GM12878 (cell line): Measurements from ENCODE around the gene SDCCAG8. TPM values are rescaled to one million over a fixed set of nuclear protein-coding genes. Genes with fewer than 3 reads are reported as not detected.

Experiments used
- ATAC-seq: fragments of 200-7000 bp; cut with Tn5 transposase; 3 replicates; pipeline ENCODE4 v1.9.1; 2020; ENCODE audit warnings: mild to moderate bottlenecking, moderate library complexity
- BruUV-seq: library from RNA; stranded (reverse); fragments of 400-500 nt; replicated peaks from 2 replicates; lab custom pipeline; 2021; lab: Mats Ljungman, UMichigan
- CTCF ChIA-PET: fragments of 300-600 bp; sonication (Branson Sonifier 250); formaldehyde crosslinking; extraction: SDS; loops from one replicate; lab custom pipeline; 2021; ENCODE audit warnings: inconsistent platforms; lab: Yijun Ruan, JAX
- POLR2A ChIA-PET: fragments of 350-600 bp; formaldehyde crosslinking; extraction: SDS; loops from one replicate; lab custom pipeline; 2021; ENCODE audit warnings: inconsistent platforms; lab: Charles Lee
- RAD21 ChIA-PET: fragments of 300-600 bp; sonication (Branson Sonifier 250); formaldehyde crosslinking; loops from one replicate; lab custom pipeline; 2023; ENCODE audit warnings: antibody characterized with exemption; ENCODE audit not compliant: unreplicated experiment; lab: Charles Lee
- SMC1A ChIA-PET: fragments of 300-600 bp; sonication (Branson Sonifier 250); formaldehyde crosslinking; loops from one replicate; lab custom pipeline; 2023; ENCODE audit not compliant: unreplicated experiment, uncharacterized antibody; lab: Charles Lee
- DNase-seq: peaks from one replicate; pipeline ENCODE4 v3.0.0-alpha.2; 2011; ENCODE audit warnings: low read depth, low spot score
- FAIRE-seq: peaks from 3 replicates; lab custom pipeline; 2011; peaks lifted over from hg19 to GRCh38; lab: Jason Lieb, UNC
- H2AFZ ChIP-seq: 2 replicates; pipeline ENCODE4 v1.6.0; 2011; ENCODE audit warnings: low read depth, low read length, control low read depth; ENCODE audit not compliant: control insufficient read depth
- H3K27ac ChIP-seq: 2 replicates; pipeline ENCODE4 v1.5.1; 2011; ENCODE audit warnings: control low read depth; ENCODE audit not compliant: control insufficient read depth, insufficient read depth
- H3K27me3 ChIP-seq, 2 experiments: replicated peaks in 1 of 2; 2 replicates each; pipeline versions ENCODE4 v1.6.0 to v1.6.1; 2011; ENCODE audit warnings: low read length in 1 of 2; ENCODE audit not compliant: control insufficient read depth in 2 of 2, insufficient read depth in 2 of 2
- H3K36me3 ChIP-seq, 2 experiments: 2 replicates each; pipeline ENCODE4 v1.5.1; 2011; ENCODE audit warnings: low read length in 1 of 2; ENCODE audit not compliant: control insufficient read depth in 2 of 2, insufficient read depth in 2 of 2
- H3K4me1 ChIP-seq: 2 replicates; pipeline ENCODE4 v1.6.1; 2011; ENCODE audit warnings: mild to moderate bottlenecking, low read length, moderate library complexity, mixed read lengths; ENCODE audit not compliant: control insufficient read depth, insufficient read depth
- H3K4me2 ChIP-seq: 2 replicates; pipeline ENCODE4 v1.6.0; 2011; ENCODE audit warnings: control low read depth; ENCODE audit not compliant: control insufficient read depth, insufficient read depth
- H3K4me3 ChIP-seq: fragments of 200-600 bp; sonication (generic); 2 replicates; pipeline ENCODE4 v1.5.1; 2016
- H3K79me2 ChIP-seq: 2 replicates; pipeline ENCODE4 v1.6.0; 2011; ENCODE audit warnings: low read length; ENCODE audit not compliant: control insufficient read depth, insufficient read depth
- H3K9ac ChIP-seq: 2 replicates; pipeline ENCODE4 v1.8.0; 2011; ENCODE audit warnings: low read length, control low read depth, mixed read lengths; ENCODE audit not compliant: control insufficient read depth, insufficient read depth
- H3K9me3 ChIP-seq: replicated peaks from 3 replicates; pipeline ENCODE4 v1.5.1; 2011; ENCODE audit warnings: mild to moderate bottlenecking, low read length; ENCODE audit not compliant: control insufficient read depth, insufficient read depth
- H4K20me1 ChIP-seq: 2 replicates; pipeline ENCODE4 v1.6.0; 2011; ENCODE audit not compliant: control insufficient read depth, insufficient read depth
- ATF7 ChIP-seq: fragments of 450-650 bp; IDR thresholded peaks from 2 replicates; pipeline ENCODE4 v1.6.1; 2016; ENCODE audit warnings: low read depth, mild to moderate bottlenecking
- E2F8 ChIP-seq: fragments of 450-650 bp; IDR thresholded peaks from 2 replicates; pipeline ENCODE4 v1.6.1; 2018; ENCODE audit warnings: mild to moderate bottlenecking, low read depth, moderate library complexity; ENCODE audit not compliant: partially characterized antibody
- NFYA ChIP-seq: IDR thresholded peaks from 2 replicates; pipeline ENCODE4 v1.6.1; 2011; ENCODE audit warnings: low read depth, mild to moderate bottlenecking, low read length, improper control_type of control experiment, borderline replicate concordance
- NR2F1 ChIP-seq: fragments of 450-650 bp; conservative IDR thresholded peaks from 2 replicates; pipeline ENCODE4 v1.6.1; 2017; ENCODE audit warnings: mild to moderate bottlenecking
- NRF1 ChIP-seq: conservative IDR thresholded peaks from 2 replicates; pipeline ENCODE4 v1.6.1; 2011; ENCODE audit warnings: mild to moderate bottlenecking, low read depth, low read length, improper control_type of control experiment
- POLR2AphosphoS5 ChIP-seq: IDR thresholded peaks from 2 replicates; pipeline ENCODE4 v1.6.1; 2011; ENCODE audit warnings: mild to moderate bottlenecking, low read length, inconsistent platforms
- SPI1 ChIP-seq: IDR thresholded peaks from 2 replicates; pipeline ENCODE4 v1.6.1; 2011; ENCODE audit warnings: low read depth, mild to moderate bottlenecking, low read length, moderate library complexity, borderline replicate concordance; ENCODE audit not compliant: insufficient read depth
- SREBF1 ChIP-seq: IDR thresholded peaks from 2 replicates; pipeline ENCODE4 v1.6.1; 2012; ENCODE audit warnings: mild to moderate bottlenecking, low read length
- TCF12 ChIP-seq: IDR thresholded peaks from 2 replicates; pipeline ENCODE4 v1.6.1; 2011; ENCODE audit warnings: low read depth, mild to moderate bottlenecking, low read length
- TCF7 ChIP-seq: IDR thresholded peaks from 2 replicates; pipeline ENCODE4 v1.6.1; 2014; ENCODE audit warnings: antibody characterized with exemption, borderline replicate concordance
- USF1 ChIP-seq: IDR thresholded peaks from 2 replicates; pipeline ENCODE4 v1.6.1; 2011; ENCODE audit warnings: borderline replicate concordance, low read depth, mild to moderate bottlenecking, moderate library complexity, mixed read lengths, low read length; ENCODE audit not compliant: insufficient read depth; ENCODE audit errors: extremely low read length
- ZNF207 ChIP-seq: fragments of 450-650 bp; IDR thresholded peaks from 2 replicates; pipeline ENCODE4 v1.6.1; 2014; ENCODE audit warnings: antibody characterized with exemption, mild to moderate bottlenecking, borderline replicate concordance
- ZSCAN29 ChIP-seq: fragments of 450-650 bp; IDR thresholded peaks from 2 replicates; pipeline ENCODE4 v1.6.1; 2017; ENCODE audit warnings: mild to moderate bottlenecking, moderate library complexity
- WGBS: methylation state at CpG from one replicate; pipeline ENCODE4 v1.1.6; 2016; ENCODE audit warnings: low lambda C conversion rate; ENCODE audit not compliant: insufficient replicate concordance, insufficient coverage; ENCODE audit errors: missing lambda C conversion rate; 5-methylcytosine and 5-hydroxymethylcytosine counted together
- in situ Hi-C: fragments of 300-500 bp; cut with MboI; formaldehyde crosslinking; loops from 9 replicates; pipeline ENCODE4 v1.14.3; 2018; ENCODE audit warnings: mixed read lengths
- intact Hi-C: fragments of 100-400 bp; cut with micrococcal nuclease; formaldehyde crosslinking; loops from one replicate; pipeline ENCODE4 v1.14.2; 2022; ENCODE audit not compliant: unreplicated experiment
- polyA plus RNA-seq, 11 experiments: library from polyadenylated mRNA; depleted of rRNA in 4 of 11; unstranded in 6 of 11; stranded (reverse) in 5 of 11; fragments of >200 nt; fragmentation: Nextera tagmentation in 4 of 11; fragmentation: Illumina TruSeq in 1 of 11; extraction: Ambion mirVana in 4 of 11; extraction: Trizol in 1 of 11; gene quantifications; 1 replicate in 1 of 11; 2 replicates in 10 of 11; pipeline versions ENCODE4 v1.2.1 to v1.2.3, GENCODE V29; 2011 to 2016; ENCODE audit warnings: inconsistent platforms in 2 of 11, missing spikeins in 2 of 11, low read depth in 1 of 11
- total RNA-seq, 4 experiments: library from RNA; depleted of rRNA in 3 of 4; stranded (reverse); fragments of >200 nt in 3 of 4; fragmentation: Illumina TruSeq in 1 of 4; extraction: Trizol in 1 of 4; gene quantifications; 2 replicates each; pipeline versions ENCODE4 v1.2.1 to v1.2.3, GENCODE V29; 2013 to 2021

SDCCAG8 gene
- total and polyA plus RNA-seq, 10 of the 15 experiments (the other 5 are each of a cell fraction or from before 2014, with no cell fraction given), result 15.0 to 25.6 (median 20.6) TPM

DNA sequence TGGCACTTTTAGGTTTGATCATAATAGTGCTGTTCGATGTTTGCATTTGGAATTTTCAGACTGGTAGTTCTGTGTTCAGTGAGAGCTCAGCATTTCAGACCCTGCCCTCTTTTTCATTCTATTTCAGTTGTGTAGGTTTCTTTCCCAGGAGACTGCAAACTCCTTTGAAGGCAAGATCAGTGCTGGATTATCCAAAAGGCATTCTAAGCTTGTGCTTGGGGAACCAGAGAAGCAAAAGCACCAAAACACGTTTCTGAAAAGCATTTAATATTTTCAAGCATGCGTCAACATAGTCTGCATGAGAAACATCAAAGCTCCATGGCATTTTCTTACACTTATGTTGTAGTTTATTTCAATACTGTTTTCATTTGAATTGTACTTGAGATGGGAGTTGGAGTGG, 292.1 kb downstream of the SDCCAG8 start:
- H3K27me3 ChIP-seq, result no peaks in the 10 kb centered on the region
- TF ChIP-seq SPI1 (no peak), SREBF1 (no peak), USF1 (no peak), POLR2AphosphoS5 (no peak), ZNF207 (no peak), NRF1 (no peak), E2F8 (no peak), TCF12 (no peak), ZSCAN29 (no peak), NR2F1 (no peak), TCF7 (no peak), NFYA (no peak), ATF7 (no peak)
- TF ChIP-seq, all 136 proteins: peak for 0
- ATAC-seq (no peak), FAIRE-seq (no peak), DNase-seq (no peak)
- Histone ChIP-seq H3K27ac (no peak overlapping the region), H3K4me3 (no peak overlapping the region), H3K4me2 (no peak overlapping the region), H3K9me3 (no peaks in the 10 kb centered on the region), H3K4me1 (no peaks in the 10 kb centered on the region), H3K79me2 (no peaks in the 10 kb centered on the region), H2AFZ (no peak overlapping the region), H3K9ac (no peak overlapping the region), H3K36me3 (no peaks in the 10 kb centered on the region), H4K20me1 (no peaks in the 10 kb centered on the region)
- ChIA-PET SMC1A (interaction anchor here (0.7 to 2.9 kb wide), 3 partner anchors 11 to 697 kb away, joined by 3 to 9 read pairs (median 5); no protein-coding TSS in a partner anchor), RAD21 (no interaction called here), POLR2A (interaction anchor here (0.6 kb wide), 1 partner anchor 56 kb away, joined by 6 read pairs; no protein-coding TSS in a partner anchor), CTCF (interaction anchor here (1.2 kb wide), 1 partner anchor 200 kb away, joined by 4 read pairs; no protein-coding TSS in a partner anchor)
- intact Hi-C loops, result no loop called here
- in situ Hi-C loops, result no loop called here
- no TSS peak for BruUV-seq
- WGBS, result 84% methylated on average over 3 of the region's 3 CpGs
